HFFc6 (cell line): ENCODE results near the gene CNR1. TPM values are rescaled to one million over a fixed set of nuclear protein-coding genes. Genes with fewer than 3 reads are reported as not detected.

ENCODE experiments used
- DNase-seq: peaks from one replicate; pipeline ENCODE4 v3.0.0-alpha.2; 2018
- H3K27ac Mint-ChIP-seq: 2 replicates; pipeline ENCODE4 v1.8.0; 2020; ENCODE audit warnings: mild to moderate bottlenecking, mixed read lengths
- H3K27me3 Mint-ChIP-seq: 2 replicates; pipeline ENCODE4 v1.8.0; 2021; ENCODE audit warnings: mild to moderate bottlenecking, moderate library complexity, mixed read lengths; ENCODE audit not compliant: insufficient read depth
- H3K36me3 Mint-ChIP-seq: 2 replicates; pipeline ENCODE4 v1.8.0; 2021; ENCODE audit warnings: low read depth, mixed read lengths
- H3K4me1 Mint-ChIP-seq: 2 replicates; pipeline ENCODE4 v1.8.0; 2020; ENCODE audit warnings: low read depth, mixed read lengths
- H3K4me3 Mint-ChIP-seq: 2 replicates; pipeline ENCODE4 v1.8.0; 2020; ENCODE audit warnings: mild to moderate bottlenecking, moderate library complexity, mixed read lengths
- H3K9me3 Mint-ChIP-seq: 2 replicates; pipeline ENCODE4 v1.8.0; 2020; ENCODE audit warnings: mild to moderate bottlenecking, mixed read lengths
- CTCF ChIP-seq: fragments of 200-600 bp; sonication (generic); IDR thresholded peaks from 2 replicates; pipeline ENCODE4 v1.5.0; 2021; ENCODE audit warnings: antibody characterized with exemption, mild to moderate bottlenecking
- total RNA-seq, 6 experiments: library from RNA; stranded (reverse); fragmentation: NEBNext Ultra II Directional; extraction: Animal tissue kit (Norgen Biotek cat#: 25700); gene quantifications; 2 replicates in 1 of 6; 3 replicates in 5 of 6; pipeline ENCODE4 v1.2.3, GENCODE V29; 2021

CNR1 gene
- total RNA-seq, 6 experiments from 2014 or later: not detected

- no peaks in the 10 kb centered on the region for H3K36me3 Mint-ChIP-seq
- peaks cover 5% of the 10 kb centered on the region; the same call in 1 of the 2 replicates for H3K4me1 Mint-ChIP-seq
- TF ChIP-seq CTCF: no peak
- no peak for DNase-seq
- H3K27ac Mint-ChIP-seq: no peak overlapping the region
- 0 out of 2 replicates have a peak, but pooled peaks cover 4% of the 10 kb centered on the region for H3K9me3 Mint-ChIP-seq
- peaks cover 8% of the 10 kb centered on the region; the same call in 1 of the 2 replicates for H3K27me3 Mint-ChIP-seq
- no peak overlapping the region for H3K4me3 Mint-ChIP-seq
Observed at GRCh38 chr6:88161940-88162339, 4.2 kb downstream of the CNR1 start.

- TF ChIP-seq CTCF: no peak
- Mint-ChIP-seq H3K9me3 (no peaks in the 10 kb centered on the region), H3K4me3 (no peak overlapping the region), H3K27me3 (no peaks in the 10 kb centered on the region), H3K36me3 (no peaks in the 10 kb centered on the region), H3K27ac (no peak overlapping the region), H3K4me1 (no peaks in the 10 kb centered on the region)
- no peak for DNase-seq
Observed at GRCh38 chr6:88157106-88157505, 9.0 kb downstream of the CNR1 start.

- Mint-ChIP-seq H3K4me1 (no peaks in the 10 kb centered on the region), H3K36me3 (no peaks in the 10 kb centered on the region; the same call in 1 of the 2 replicates), H3K4me3 (no peak overlapping the region), H3K27ac (no peak overlapping the region), H3K9me3 (peaks cover 18% of the 10 kb centered on the region), H3K27me3 (no peaks in the 10 kb centered on the region)
- DNase-seq: no peak
- no peak for TF ChIP-seq CTCF
Observed at GRCh38 chr6:88145298-88145963, 20.7 kb downstream of the CNR1 start.

- DNase-seq: no peak
- H3K9me3 Mint-ChIP-seq: peaks cover 18% of the 10 kb centered on the region
- no peaks in the 10 kb centered on the region; the same call in 1 of the 2 replicates for H3K36me3 Mint-ChIP-seq
- no peak overlapping the region for H3K4me3 Mint-ChIP-seq
- no peak for TF ChIP-seq CTCF
- no peaks in the 10 kb centered on the region for H3K27me3 Mint-ChIP-seq
- no peak overlapping the region for H3K27ac Mint-ChIP-seq
- no peaks in the 10 kb centered on the region for H3K4me1 Mint-ChIP-seq
Observed at GRCh38 chr6:88144637-88145297, 21.4 kb downstream of the CNR1 start.

GRCh38 chr6:88143421-88144157 is 22.6 kb downstream of the CNR1 start:
- Mint-ChIP-seq H3K9me3 (peaks cover 18% of the 10 kb centered on the region), H3K27ac (no peak overlapping the region), H3K4me3 (no peak overlapping the region), H3K36me3 (no peaks in the 10 kb centered on the region; the same call in 1 of the 2 replicates), H3K27me3 (no peaks in the 10 kb centered on the region), H3K4me1 (no peaks in the 10 kb centered on the region)
- DNase-seq: no peak
- no peak for TF ChIP-seq CTCF
